HepG2 (cell line): ENCODE results near the gene ULBP2. TPM values are rescaled to one million over a fixed set of nuclear protein-coding genes. Genes with fewer than 3 reads are reported as not detected.
A peak's percentile ranks its signal among the peaks of the same experiment; 100 is the strongest.

Experiments used
- ATAC-seq: fragments of 200-7000 bp; cut with Tn5 transposase; 3 replicates; pipeline ENCODE4 v1.9.1; 2020; ENCODE audit warnings: mild to moderate bottlenecking, moderate library complexity
- BruUV-seq: library from RNA; stranded (reverse); fragments of 400-500 nt; replicated peaks from 2 replicates; lab custom pipeline; 2021; lab: Mats Ljungman, UMichigan
- CTCF ChIA-PET: fragments of 300-600 bp; formaldehyde crosslinking; extraction: SDS; loops from one replicate; lab custom pipeline; 2021; ENCODE audit warnings: low total read pairs, inconsistent platforms, low intra/inter-chr PET ratio; lab: Yijun Ruan, JAX
- POLR2A ChIA-PET: fragments of 350-600 bp; sonication (Branson Sonifier 250); formaldehyde crosslinking; loops from one replicate; lab custom pipeline; 2020; ENCODE audit warnings: antibody characterized with exemption, inconsistent platforms; lab: Yijun Ruan, JAX
- DNase-seq: peaks from one replicate; pipeline ENCODE4 v3.0.0-alpha.2; 2015; ENCODE audit warnings: low spot score
- FAIRE-seq: peaks from 3 replicates; lab custom pipeline; 2011; peaks lifted over from hg19 to GRCh38; lab: Jason Lieb, UNC
- H2AFZ ChIP-seq: one replicate; pipeline ENCODE4 v1.6.1; 2011; ENCODE audit warnings: low read length, inconsistent platforms
- H3K27ac ChIP-seq: fragments of 300-600 bp; 3 replicates; pipeline ENCODE4 v1.8.0; 2011; ENCODE audit warnings: mixed run types, mild to moderate bottlenecking, mixed read lengths, low read length, inconsistent platforms; ENCODE audit not compliant: insufficient read depth; ENCODE audit errors: extremely low read length
- H3K27me3 ChIP-seq, 2 experiments: fragments of 200-600 bp in 1 of 2; 2 replicates in 1 of 2; 3 replicates in 1 of 2; pipeline versions ENCODE4 v1.6.0 to v1.8.0; 2011; ENCODE audit warnings: low read length in 2 of 2, mild to moderate bottlenecking in 2 of 2, moderate library complexity in 2 of 2, inconsistent platforms in 1 of 2; ENCODE audit not compliant: insufficient read depth in 2 of 2, control insufficient read depth in 1 of 2
- H3K36me3 ChIP-seq, 2 experiments: fragments of 200-600 bp in 1 of 2; replicated peaks in 1 of 2; 2 replicates in 1 of 2; 3 replicates in 1 of 2; pipeline versions ENCODE4 v1.5.1 to v1.8.0; 2011; ENCODE audit warnings: low read length in 2 of 2, inconsistent platforms in 1 of 2; ENCODE audit not compliant: insufficient read depth in 2 of 2, control insufficient read depth in 1 of 2
- H3K4me1 ChIP-seq: 2 replicates; pipeline ENCODE4 v1.5.1; 2012; ENCODE audit warnings: low read length, inconsistent platforms; ENCODE audit not compliant: insufficient read depth
- H3K4me2 ChIP-seq: 2 replicates; pipeline ENCODE4 v1.6.0; 2011; ENCODE audit warnings: low read depth, low read length, inconsistent platforms
- H3K4me3 ChIP-seq, 3 experiments: fragments of 200-600 bp in 1 of 3; sonication (generic), shearing (Covaris generic) in 1 of 3; replicated peaks in 1 of 3; 2 replicates each; pipeline ENCODE4 v1.5.1; 2011 to 2016; ENCODE audit warnings: low read length in 3 of 3, inconsistent platforms in 2 of 3, low read depth in 2 of 3, mild to moderate bottlenecking in 2 of 3, control low read depth in 1 of 3, mixed read lengths in 1 of 3; ENCODE audit not compliant: insufficient read depth in 1 of 3
- H3K79me2 ChIP-seq: one replicate; pipeline ENCODE4 v1.6.1; 2011; ENCODE audit warnings: low read length, inconsistent platforms; ENCODE audit not compliant: insufficient read depth
- H3K9ac ChIP-seq: 2 replicates; pipeline ENCODE4 v1.6.0; 2011; ENCODE audit warnings: mild to moderate bottlenecking, low read depth, low read length, inconsistent platforms; ENCODE audit not compliant: insufficient read depth
- H3K9me3 ChIP-seq: 2 replicates; pipeline ENCODE4 v1.5.1; 2012; ENCODE audit warnings: mild to moderate bottlenecking, low read length
- H4K20me1 ChIP-seq: 2 replicates; pipeline ENCODE4 v1.6.0; 2011; ENCODE audit warnings: inconsistent platforms, mild to moderate bottlenecking, low read length, moderate library complexity; ENCODE audit not compliant: insufficient read depth
- BCLAF1 ChIP-seq: fragments of 450-650 bp; IDR thresholded peaks from 2 replicates; pipeline ENCODE4 v1.6.1; 2017; ENCODE audit warnings: mild to moderate bottlenecking
- CBFB ChIP-seq: sonication (generic); formaldehyde crosslinking; IDR thresholded peaks from 2 replicates; pipeline ENCODE4 v1.4.0; 2020; ENCODE audit warnings: missing genetic modification reagents
- FOXJ3 ChIP-seq: sonication (generic); formaldehyde crosslinking; IDR thresholded peaks from 2 replicates; pipeline ENCODE4 v1.4.0; 2020; ENCODE audit warnings: missing genetic modification reagents, mild to moderate bottlenecking, borderline replicate concordance
- JUNB ChIP-seq: sonication (generic); formaldehyde crosslinking; IDR thresholded peaks from 2 replicates; pipeline ENCODE4 v1.8.0; 2022; ENCODE audit warnings: missing genetic modification reagents, mild to moderate bottlenecking, borderline replicate concordance
- NFIB ChIP-seq: sonication (generic); formaldehyde crosslinking; IDR thresholded peaks from 2 replicates; pipeline ENCODE4 v1.9.0; 2021; ENCODE audit warnings: missing genetic modification reagents, mild to moderate bottlenecking, borderline replicate concordance
- PHF20 ChIP-seq: sonication (generic); formaldehyde crosslinking; IDR thresholded peaks from 2 replicates; pipeline ENCODE4 v1.5.0; 2020; ENCODE audit warnings: mild to moderate bottlenecking, missing genetic modification reagents
- RBAK ChIP-seq: sonication (generic); formaldehyde crosslinking; IDR thresholded peaks from 2 replicates; pipeline ENCODE4 v1.5.1; 2020; ENCODE audit warnings: mild to moderate bottlenecking, missing genetic modification reagents
- SKIL ChIP-seq: sonication (generic); formaldehyde crosslinking; IDR thresholded peaks from 2 replicates; pipeline ENCODE4 v1.8.0; 2022; ENCODE audit warnings: missing genetic modification reagents, mild to moderate bottlenecking, moderate library complexity, borderline replicate concordance
- STAT5B ChIP-seq: sonication (generic); formaldehyde crosslinking; IDR thresholded peaks from 2 replicates; pipeline ENCODE4 v1.4.0; 2020; ENCODE audit warnings: missing genetic modification reagents
- ZNF33A ChIP-seq: sonication (generic); formaldehyde crosslinking; IDR thresholded peaks from 2 replicates; pipeline ENCODE4 v1.5.1; 2020; ENCODE audit warnings: missing genetic modification reagents, mild to moderate bottlenecking, moderate library complexity, borderline replicate concordance
- ZNF770 ChIP-seq: sonication (generic); formaldehyde crosslinking; IDR thresholded peaks from 2 replicates; pipeline ENCODE4 v1.5.0; 2020; ENCODE audit warnings: mild to moderate bottlenecking, missing genetic modification reagents
- ZNF790 ChIP-seq: sonication (generic); formaldehyde crosslinking; IDR thresholded peaks from 2 replicates; pipeline ENCODE4 v1.8.0; 2022; ENCODE audit warnings: missing genetic modification reagents, mild to moderate bottlenecking, borderline replicate concordance
- WGBS: methylation state at CpG from one replicate; pipeline ENCODE4 v1.1.6; 2017; ENCODE audit warnings: low lambda C conversion rate; 5-methylcytosine and 5-hydroxymethylcytosine counted together
- in situ Hi-C: cut with HindIII; loops from 2 replicates; pipeline ENCODE4 v1.10.0; 2017; ENCODE audit warnings: low pct_unique_long_range_greater_than_20kb; ENCODE audit not compliant: extremely low pct_ligation_motif_present
- intact Hi-C: fragments of 100-400 bp; cut with micrococcal nuclease; formaldehyde crosslinking; loops from one replicate; pipeline ENCODE4 v1.10.0; 2022; ENCODE audit not compliant: unreplicated experiment
- polyA plus RNA-seq, 8 experiments: library from polyadenylated mRNA; depleted of rRNA in 3 of 8; stranded (reverse) in 7 of 8; unstranded in 1 of 8; fragments of >200 nt; fragmentation: Illumina TruSeq in 4 of 8; extraction: Trizol in 4 of 8; gene quantifications; 2 replicates each; pipeline versions ENCODE4 v1.2.1 to v1.2.3, GENCODE V29; 2011 to 2016; ENCODE audit warnings: low read depth in 4 of 8, missing spikeins in 1 of 8, mixed read lengths in 1 of 8; ENCODE audit not compliant: insufficient read depth in 1 of 8
- total RNA-seq, 5 experiments: library from RNA; depleted of rRNA; stranded (reverse); fragments of >200 nt; fragmentation: Illumina TruSeq; extraction: Trizol; gene quantifications; 2 replicates each; pipeline ENCODE4 v1.2.3, GENCODE V29; 2016; ENCODE audit warnings: low read depth in 1 of 5

Gene ULBP2
- total and polyA plus RNA-seq, 2 of the 13 experiments (the other 11 are each of a cell fraction or from before 2014, with no cell fraction given) = not detected

GRCh38 chr6:149924206-149924932, 17.4 kb upstream of the ULBP2 start:
- FAIRE-seq = no peak
- no peak overlapping the region for H2AFZ ChIP-seq
- no peaks in the 10 kb centered on the region for H4K20me1 ChIP-seq
- WGBS = 75% methylated on average over 7 of the region's 9 CpGs
- peaks cover 34% of the 10 kb centered on the region for H3K4me1 ChIP-seq
- no peaks in the 10 kb centered on the region; a peak in 1 of 5 replicates for H3K36me3 ChIP-seq
- H3K9ac ChIP-seq = no peak overlapping the region
- no TSS peak for BruUV-seq
- no peak for ATAC-seq
- no peak for DNase-seq
- H3K9me3 ChIP-seq = no peaks in the 10 kb centered on the region
- POLR2A ChIA-PET = no interaction called here
- 0 out of 2 replicates have a peak overlapping the region, but pooled peaks have one; percentile 95 for H3K4me2 ChIP-seq
- H3K27me3 ChIP-seq = peaks cover 15 to 62% of the 10 kb centered on the region in 2 experiments
- in situ Hi-C loops = loop anchor here (5.0 kb wide), 2 partner anchors 82 to 202 kb away; no protein-coding TSS in a partner anchor
- intact Hi-C loops = no loop called here
- H3K27ac ChIP-seq = no peak overlapping the region
- no peak for TF ChIP-seq ZNF790 (CRISPR knock-in tag)
- no peak for TF ChIP-seq ZNF33A (CRISPR knock-in tag)
- no peak for TF ChIP-seq PHF20 (CRISPR knock-in tag)
- no peak for TF ChIP-seq RBAK (CRISPR knock-in tag)
- no peak for TF ChIP-seq BCLAF1
- TF ChIP-seq NFIB (CRISPR knock-in tag) = no peak
- no peak for TF ChIP-seq FOXJ3 (CRISPR knock-in tag)
- no peak for TF ChIP-seq ZNF770 (CRISPR knock-in tag)
- TF ChIP-seq JUNB (CRISPR knock-in tag) = no peak
- TF ChIP-seq STAT5B (CRISPR knock-in tag) = no peak
- TF ChIP-seq SKIL (CRISPR knock-in tag) = no peak
- TF ChIP-seq CBFB (CRISPR knock-in tag) = no peak
- TF ChIP-seq, all 625 proteins: peak for 0
- no peaks in the 10 kb centered on the region for H3K79me2 ChIP-seq
- CTCF ChIA-PET = interaction anchor here (1.2 to 1.7 kb wide), 2 partner anchors 84 to 201 kb away, joined by 3 to 4 read pairs; no protein-coding TSS in a partner anchor
- H3K4me3 ChIP-seq = no peak overlapping the region
